Aorta (tissue), 5 donors: ENCODE data around the gene NDRG2. TPM values are rescaled to one million over a fixed set of nuclear protein-coding genes. Genes with fewer than 3 reads are reported as not detected.
"Not testable (repeated sequence)": the region's sequence is repeated elsewhere in the genome, so short reads cannot be mapped to it uniquely, and the experiment has no call there.

ENCODE experiments used
- ATAC-seq: fragments of 200-7000 bp; cut with Tn5 transposase; one replicate; pipeline ENCODE4 v1.9.1; 2022; ENCODE audit warnings: moderate library complexity; ENCODE audit not compliant: low FRiP score
- DNase-seq, 2 donors: peaks; one replicate each; pipeline ENCODE4 v3.0.0-alpha.2; 2020
- H3K27ac ChIP-seq, 2 donors: one replicate each; pipeline ENCODE4 v1.5.1; 2013; ENCODE audit warnings: low read length in 2 of 2, mild to moderate bottlenecking in 2 of 2, moderate library complexity in 2 of 2, control low read depth in 1 of 2, inconsistent platforms in 1 of 2, low read depth in 1 of 2
- H3K27me3 ChIP-seq, 2 donors: one replicate each; pipeline ENCODE4 v1.6.1; 2013; ENCODE audit warnings: control low read depth in 1 of 2, low read length in 1 of 2, mild to moderate bottlenecking in 1 of 2, moderate library complexity in 1 of 2; ENCODE audit not compliant: insufficient read depth in 2 of 2, control insufficient read depth in 1 of 2
- H3K36me3 ChIP-seq, 2 donors: one replicate each; pipeline ENCODE4 v1.6.1; 2013; ENCODE audit warnings: control low read depth in 1 of 2, low read length in 1 of 2, mild to moderate bottlenecking in 1 of 2; ENCODE audit not compliant: insufficient read depth in 2 of 2, control insufficient read depth in 1 of 2
- H3K4me1 ChIP-seq, 2 donors: one replicate each; pipeline ENCODE4 v1.6.1; 2013; ENCODE audit warnings: low read length in 2 of 2, control low read depth in 1 of 2, mild to moderate bottlenecking in 1 of 2, moderate library complexity in 1 of 2; ENCODE audit not compliant: insufficient read depth in 2 of 2, control insufficient read depth in 1 of 2
- H3K4me3 ChIP-seq, 2 donors: one replicate each; pipeline ENCODE4 v1.5.1; 2013; ENCODE audit warnings: low read length in 2 of 2, control low read depth in 1 of 2, mild to moderate bottlenecking in 1 of 2
- H3K9me3 ChIP-seq: one replicate; pipeline ENCODE4 v1.6.1; 2013; ENCODE audit warnings: mild to moderate bottlenecking, low read length; ENCODE audit not compliant: control insufficient read depth
- WGBS, 2 donors: extraction: QIAGEN DNeasy Blood & Tissue Kit; methylation state at CpG; one replicate each; pipeline ENCODE4 v1.1.7; 2013; 5-methylcytosine and 5-hydroxymethylcytosine counted together
- intact Hi-C, 2 donors: fragments of 100-400 bp; cut with DNase I; formaldehyde crosslinking; loops; one replicate each; pipeline versions ENCODE4 v1.14.2 to v1.15.0; 2022
- polyA plus RNA-seq, 2 donors: library from polyadenylated mRNA; stranded (reverse); fragments of 200-250 nt; gene quantifications; one replicate each; pipeline ENCODE4 v1.2.3, GENCODE V29; 2013
- total RNA-seq, 2 donors: library from RNA; stranded (reverse); fragmentation: NEBNext Ultra II Directional; extraction: Animal tissue kit (Norgen Biotek cat#: 25700); gene quantifications; one replicate each; pipeline ENCODE4 v1.2.1, GENCODE V29; 2021
- donor health status: healthy with polysubstance abuse.
- donor health status: Bipolar disorder and iron deficiency.
- donor health status: DM: no; HTN: no; CAD: no.
- donor health status: DM: no; HTN: no; CAD: no.
- donor health status: DM: yes; HTN: yes; CAD: no.

NDRG2 gene
- total and polyA plus RNA-seq, 4 donors: 68.7 to 196 (median 95.4) TPM

GRCh38 chr14:20989787-20990600 lies 34.9 kb downstream of the NDRG2 start, which contains the start of gene METTL17:
TSS of gene METTL17 (plus strand) at chr14:20989980. CDS start at chr14:20990003, 23 bp downstream.
- no peaks in the 10 kb centered on the region for H3K9me3 ChIP-seq
- peak within 1 kb of the TSS; percentile 85 to 89 for H3K4me3 ChIP-seq
- ATAC-seq: peak; percentile 94
- intact Hi-C loops: loop anchor here (2.0 to 10.0 kb wide), 4 partner anchors 19 to 655 kb away; partner anchors contain the start of genes ANG (in 1 of the 2), CCNB1IP1 (in 1 of the 2) and RNASE4 (in 1 of the 2)
- peak within 1 kb of the TSS; percentile 91 to 99 for H3K27ac ChIP-seq
- peaks cover 0 to 4% of the 10 kb centered on the region in 2 donors for H3K36me3 ChIP-seq
- H3K4me1 ChIP-seq: peaks cover 3 to 10% of the 10 kb centered on the region in 2 donors
- 0% methylated on average over 42 of the region's 42 CpGs for WGBS, 2 donors
- H3K27me3 ChIP-seq: no peaks in the 10 kb centered on the region
- peak; percentile 94 to 95 for DNase-seq

GRCh38 chr14:20989471-20989786 lies 35.4 kb downstream of the NDRG2 start:
- Histone ChIP-seq H3K9me3 (no peaks in the 10 kb centered on the region), H3K27ac (peak overlapping the region; percentile 91 to 99), H3K4me3 (peak overlapping the region in 1 of 2 donors; percentile 9), H3K4me1 (peaks cover 3 to 10% of the 10 kb centered on the region in 2 donors), H3K36me3 (peaks cover 0 to 3% of the 10 kb centered on the region in 2 donors), H3K27me3 (no peaks in the 10 kb centered on the region)
- intact Hi-C loops: loop anchor here (2.0 to 10.0 kb wide), 4 partner anchors 19 to 655 kb away; partner anchors contain the start of genes ANG (in 1 of the 2), CCNB1IP1 (in 1 of the 2) and RNASE4 (in 1 of the 2)
- ATAC-seq (no peak), DNase-seq (no peak)
- WGBS, 2 donors: 0 to 1% methylated on average over 11 of the region's 11 CpGs

DNA sequence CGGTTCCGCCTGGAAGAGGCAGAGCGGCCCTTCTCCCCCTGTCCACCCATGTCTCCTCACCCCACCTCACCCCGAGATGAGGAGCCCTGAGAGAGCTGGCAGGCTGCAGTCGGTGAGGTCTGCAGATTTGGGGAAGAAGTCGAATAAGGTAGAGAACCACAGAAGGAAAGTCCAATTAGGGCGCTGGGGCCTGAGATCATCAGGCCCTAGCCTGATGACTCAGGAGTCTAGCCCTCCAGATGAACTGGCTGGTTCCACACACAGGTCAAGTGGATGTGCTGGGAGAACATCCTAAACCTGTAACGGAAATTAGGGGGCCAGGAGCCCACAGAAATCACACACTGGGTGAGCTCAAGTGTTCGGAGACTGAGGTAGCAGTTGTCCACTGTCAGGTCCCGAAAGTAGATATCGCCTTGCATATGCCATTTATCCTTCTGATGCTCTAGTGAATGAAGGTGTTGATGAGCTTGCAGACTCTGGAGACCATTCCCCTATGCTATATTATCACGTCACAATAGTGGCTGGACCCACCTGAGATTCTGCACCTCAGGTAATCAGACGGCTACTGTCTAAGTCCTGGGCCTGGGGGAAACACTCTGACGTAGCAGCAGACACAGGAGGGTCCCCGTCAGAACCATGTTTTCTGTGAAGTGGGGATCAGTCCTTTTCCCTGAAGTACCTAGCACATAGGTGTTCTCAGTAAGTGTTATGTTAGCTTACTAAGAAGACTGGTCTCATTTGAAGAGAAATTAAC lies 36.0 kb downstream of the NDRG2 start:
- Histone ChIP-seq H3K27ac (peak overlapping the region; percentile 91 to 99), H3K4me3 (peak overlapping the region in 1 of 2 donors; percentile 9), H3K4me1 (peaks cover 3 to 10% of the 10 kb centered on the region in 2 donors), H3K9me3 (no peaks in the 10 kb centered on the region), H3K27me3 (no peaks in the 10 kb centered on the region), H3K36me3 (peaks cover 0 to 3% of the 10 kb centered on the region in 2 donors)
- intact Hi-C loops: loop anchor here (2.0 to 10.0 kb wide), 4 partner anchors 18 to 654 kb away; partner anchors contain the start of genes ANG (in 1 of the 2), CCNB1IP1 (in 1 of the 2) and RNASE4 (in 1 of the 2)
- 85% methylated on average over 15 of the region's 15 CpGs for WGBS, 2 donors
- no peak for ATAC-seq
- peak in 1 of 2 donors; percentile 56 for DNase-seq

DNA sequence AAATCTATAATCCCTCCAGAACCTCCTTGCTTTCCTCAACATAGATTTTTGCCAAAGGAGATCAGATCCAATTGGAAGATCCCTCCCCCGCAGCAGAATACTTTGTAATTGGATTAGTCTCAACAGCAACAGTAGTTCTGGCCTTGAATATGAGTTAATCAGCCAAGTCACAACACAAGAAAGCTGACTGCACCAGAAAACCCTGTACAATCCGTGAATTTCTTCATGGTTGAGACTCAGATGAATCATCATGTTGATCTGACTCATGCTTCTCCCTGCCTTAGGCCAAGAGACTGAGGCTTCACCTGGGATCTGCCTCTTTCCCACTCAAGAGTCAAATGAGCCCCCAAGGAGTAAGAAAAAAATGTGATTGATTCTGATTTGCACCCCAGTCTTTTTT lies 38.0 kb downstream of the NDRG2 start:
- no peak for DNase-seq

GRCh38 chr14:20985650-20986049 lies 39.2 kb downstream of the NDRG2 start:
- WGBS, 2 donors: 95 to 96% methylated on average over 4 of the region's 4 CpGs
- not testable (repeated sequence) for H3K4me3 ChIP-seq, H3K27me3 ChIP-seq, DNase-seq, H3K4me1 ChIP-seq, H3K36me3 ChIP-seq, H3K27ac ChIP-seq, ATAC-seq, H3K9me3 ChIP-seq
- intact Hi-C loops: loop anchor here (10.0 kb wide), 3 partner anchors 301 to 651 kb away; partner anchors contain the start of genes ANG (in 1 of the 2), CCNB1IP1 (in 1 of the 2) and RNASE4 (in 1 of the 2)

More for the DNA sequence above, 38.0 kb downstream of the NDRG2 start:
- H3K27me3 ChIP-seq: no peaks in the 10 kb centered on the region
- H3K36me3 ChIP-seq: no peaks in the 10 kb centered on the region
- H3K9me3 ChIP-seq: no peaks in the 10 kb centered on the region
- intact Hi-C loops: loop anchor here (10.0 kb wide), 3 partner anchors 302 to 652 kb away; partner anchors contain the start of genes ANG (in 1 of the 2), CCNB1IP1 (in 1 of the 2) and RNASE4 (in 1 of the 2)
- WGBS, 2 donors: 0 to 3% methylated on average over 2 of the region's 2 CpGs
- H3K4me1 ChIP-seq: peaks cover 3 to 10% of the 10 kb centered on the region in 2 donors
- peak; percentile 81 for ATAC-seq
- peak overlapping the region in 1 of 2 donors; percentile 6 for H3K27ac ChIP-seq
- H3K4me3 ChIP-seq: no peak overlapping the region

- peaks cover 0 to 6% of the 10 kb centered on the region in 2 donors for H3K4me1 ChIP-seq
- H3K27ac ChIP-seq: no peak overlapping the region
- intact Hi-C loops: loop anchor here (10.0 kb wide), 3 partner anchors 298 to 648 kb away; partner anchors contain the start of genes ANG (in 1 of the 2), CCNB1IP1 (in 1 of the 2) and RNASE4 (in 1 of the 2)
- no peaks in the 10 kb centered on the region for H3K9me3 ChIP-seq
- H3K27me3 ChIP-seq: no peaks in the 10 kb centered on the region
- WGBS, 2 donors: 63 to 66% methylated on average over 2 of the region's 2 CpGs
- ATAC-seq: no peak
- no peak for DNase-seq
- no peaks in the 10 kb centered on the region for H3K36me3 ChIP-seq
- H3K4me3 ChIP-seq: no peak overlapping the region
Measured at GRCh38 chr14:20982646-20983369, 42.1 kb downstream of the NDRG2 start.

GRCh38 chr14:20980906-20981305 lies 44.0 kb downstream of the NDRG2 start:
- Histone ChIP-seq H3K4me1 (no peaks in the 10 kb centered on the region), H3K4me3 (no peak overlapping the region), H3K9me3 (no peaks in the 10 kb centered on the region), H3K27me3 (no peaks in the 10 kb centered on the region), H3K36me3 (no peaks in the 10 kb centered on the region), H3K27ac (no peak overlapping the region)
- 71 to 76% methylated on average over 1 of the region's 1 CpG for WGBS, 2 donors
- ATAC-seq: no peak
- DNase-seq: no peak
- intact Hi-C loops: loop anchor here (10.0 kb wide), 3 partner anchors 296 to 646 kb away; partner anchors contain the start of genes ANG (in 1 of the 2), CCNB1IP1 (in 1 of the 2) and RNASE4 (in 1 of the 2)
